ENCODE results near the gene ARHGAP29.

The ARHGAP29 gene

DNA sequence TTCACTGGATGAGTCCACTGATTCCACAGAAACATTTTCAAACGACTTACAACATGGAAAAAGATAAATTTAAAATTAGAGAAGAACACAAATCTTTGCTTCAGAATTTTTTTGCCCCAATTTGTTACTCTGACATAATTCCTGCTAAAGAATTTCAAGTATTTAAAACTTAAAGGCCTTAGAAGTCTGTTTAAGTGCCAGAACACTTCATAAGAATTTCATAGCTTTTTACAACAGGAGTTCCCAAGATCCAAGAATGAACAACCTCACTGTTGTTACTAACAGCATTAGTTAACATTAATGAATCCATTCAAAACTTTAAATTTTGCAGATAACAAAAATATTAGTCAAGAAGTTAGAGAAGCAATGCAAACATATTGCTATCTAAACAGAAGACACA lies 31.7 kb downstream of the ARHGAP29 start:
- CTCF ChIA-PET, result interaction anchor here (0.9 to 2.2 kb wide), 7 partner anchors 9 to 259 kb away, joined by 3 to 6 read pairs (median 4); no protein-coding TSS in a partner anchor
- no peak overlapping the region for H3K4me3 ChIP-seq (ENCODE audit: low read depth, low read length)
- TF ChIP-seq CTCF (IDR thresholded peaks at IDR 0.05; ENCODE audit: insufficient read depth, low read length, missing control alignments), result no peak
- DNase-seq (ENCODE audit: low read depth, low spot score), result no peak
- POLR2A ChIA-PET, result no interaction called here

DNA sequence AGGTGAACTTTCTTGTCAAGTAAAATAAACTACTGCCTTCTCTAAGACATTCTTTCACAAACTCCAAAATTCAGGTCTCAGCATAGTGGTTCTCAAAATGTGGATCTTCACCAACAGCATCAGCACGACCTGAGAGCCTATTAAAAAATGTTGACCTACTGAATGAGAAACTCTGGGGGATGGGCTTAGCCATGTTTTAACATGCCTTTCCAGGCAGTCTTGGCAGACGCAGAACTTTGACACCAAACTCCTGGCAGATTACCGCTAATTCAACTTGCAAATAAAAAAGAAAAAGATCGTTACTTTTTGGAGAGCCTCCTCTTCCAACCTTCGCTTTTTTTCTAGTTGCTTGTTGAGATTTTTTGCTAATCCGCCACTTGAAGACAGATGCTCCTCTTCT lies 35.1 kb downstream of the ARHGAP29 start:
- H3K4me3 ChIP-seq (ENCODE audit: low read depth, low read length), result no peak overlapping the region
- POLR2A ChIA-PET, result no interaction called here
- CTCF ChIA-PET, result interaction anchor here (1.8 kb wide), 1 partner anchor 133 kb away, joined by 7 read pairs; no protein-coding TSS in a partner anchor
- no peak for TF ChIP-seq CTCF (IDR thresholded peaks at IDR 0.05; ENCODE audit: insufficient read depth, low read length, missing control alignments)
- DNase-seq (ENCODE audit: low read depth, low spot score), result no peak

DNA sequence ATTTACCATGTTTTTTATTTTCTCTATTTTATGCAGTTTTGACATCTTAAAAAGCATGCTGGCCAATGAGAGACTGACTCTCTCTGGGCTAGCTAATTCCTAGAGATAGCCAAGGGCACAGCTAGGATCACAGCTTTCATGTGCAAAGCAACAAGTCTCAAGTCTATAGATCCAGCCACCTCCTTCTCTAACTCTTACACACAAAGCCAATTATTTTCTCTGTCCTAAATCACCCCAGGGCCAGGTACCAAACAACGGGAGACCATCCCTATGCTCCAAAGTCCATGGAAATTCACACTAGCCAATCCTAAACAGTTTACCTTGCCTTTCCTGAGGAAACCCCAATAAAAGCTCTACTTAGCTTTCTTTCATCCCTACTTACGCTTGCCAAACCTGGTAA lies 38.0 kb downstream of the ARHGAP29 start:
- POLR2A ChIA-PET, result no interaction called here
- no peak overlapping the region for H3K4me3 ChIP-seq (ENCODE audit: low read depth, low read length)
- CTCF ChIA-PET, result interaction anchor here (0.9 kb wide), 1 partner anchor 137 kb away, joined by 3 read pairs; no protein-coding TSS in a partner anchor
- no peak for DNase-seq (ENCODE audit: low read depth, low spot score)
- TF ChIP-seq CTCF (IDR thresholded peaks at IDR 0.05; ENCODE audit: insufficient read depth, low read length, missing control alignments), result no peak

GRCh38 chr1:94194079-94194865 lies 43.1 kb downstream of the ARHGAP29 start:
- DNase-seq (ENCODE audit: low read depth, low spot score), result no peak
- ChIA-PET POLR2A (no interaction called here), CTCF (no interaction called here)
- H3K4me3 ChIP-seq (ENCODE audit: low read depth, low read length), result no peak overlapping the region
- TF ChIP-seq CTCF (IDR thresholded peaks at IDR 0.05; ENCODE audit: insufficient read depth, low read length, missing control alignments), result no peak

- no peak for DNase-seq (ENCODE audit: low read depth, low spot score)
- POLR2A ChIA-PET, result no interaction called here
- CTCF ChIA-PET, result interaction anchor here (1.2 to 3.9 kb wide), 3 partner anchors 130 to 147 kb away, joined by 4 to 16 read pairs (median 13); no protein-coding TSS in a partner anchor
These were observed 44.3 kb downstream of the ARHGAP29 start for GRCh38 chr1:94193128-94193527.

More at GRCh38 chr1:94193128-94193527, 44.3 kb downstream of the ARHGAP29 start:
- TF ChIP-seq CTCF (IDR thresholded peaks at IDR 0.05; ENCODE audit: insufficient read depth, low read length, missing control alignments), result no peak
- H3K4me3 ChIP-seq (ENCODE audit: low read depth, low read length), result no peak overlapping the region

All from AG04449 (cell line).